Posterior cingulate gyrus (tissue), 11 donors: Measurements from ENCODE around the gene SPATS2L.
A peak's percentile ranks its signal among the peaks of the same experiment; 100 is the strongest.

Experiments
- DNase-seq, 10 donors: peaks; one replicate each; pipeline versions ENCODE4 v3.0.0 to v3.0.0-alpha.2; 2020 to 2021; ENCODE audit warnings: mixed read lengths in 3 of 10
- intact Hi-C: fragments of 100-400 bp; cut with DNase I; formaldehyde crosslinking; loops from one replicate; pipeline ENCODE4 v1.15.1; 2023

SPATS2L gene

DNA sequence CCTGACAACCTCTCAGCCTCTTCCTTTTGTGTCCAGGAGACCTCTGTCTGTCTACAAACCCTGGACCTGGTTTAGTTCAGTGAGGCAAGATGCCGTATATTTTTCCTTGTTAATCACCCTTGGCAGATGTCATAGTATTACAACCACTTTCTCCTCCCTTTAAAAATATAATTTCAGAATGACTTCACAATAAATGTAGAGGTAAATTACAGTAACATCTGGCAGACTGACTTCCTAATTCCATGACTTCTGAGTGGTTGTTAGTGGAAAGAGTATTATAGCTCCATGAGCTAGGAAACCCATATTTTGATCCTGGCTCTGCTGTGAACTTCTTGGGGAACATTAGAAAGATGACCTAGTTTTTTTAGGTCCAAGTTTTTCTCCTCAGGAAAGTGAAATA, 39.5 kb downstream of the SPATS2L start:
- intact Hi-C loops = no loop called here
- DNase-seq = no peak

DNA sequence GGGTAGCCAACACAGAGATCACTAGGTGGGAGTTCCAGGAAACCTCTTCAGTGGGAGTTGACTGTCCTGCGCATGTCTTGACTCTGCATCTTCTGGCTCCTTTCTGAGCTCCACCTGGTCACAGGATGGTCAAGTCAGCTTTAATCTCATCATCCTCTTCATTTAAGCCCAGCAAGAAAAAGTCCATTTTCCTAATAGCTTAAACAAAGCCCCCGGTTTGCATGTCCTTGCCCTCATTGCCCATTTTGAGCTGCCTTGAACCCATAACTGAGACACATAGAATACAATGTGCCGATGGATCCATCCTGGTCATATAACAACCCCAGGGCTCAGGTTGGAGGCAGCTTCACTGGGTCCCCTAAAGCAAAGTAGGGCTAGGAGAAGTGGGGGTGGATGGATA, 40.8 kb downstream of the SPATS2L start:
- DNase-seq = no peak
- intact Hi-C loops = no loop called here

DNA sequence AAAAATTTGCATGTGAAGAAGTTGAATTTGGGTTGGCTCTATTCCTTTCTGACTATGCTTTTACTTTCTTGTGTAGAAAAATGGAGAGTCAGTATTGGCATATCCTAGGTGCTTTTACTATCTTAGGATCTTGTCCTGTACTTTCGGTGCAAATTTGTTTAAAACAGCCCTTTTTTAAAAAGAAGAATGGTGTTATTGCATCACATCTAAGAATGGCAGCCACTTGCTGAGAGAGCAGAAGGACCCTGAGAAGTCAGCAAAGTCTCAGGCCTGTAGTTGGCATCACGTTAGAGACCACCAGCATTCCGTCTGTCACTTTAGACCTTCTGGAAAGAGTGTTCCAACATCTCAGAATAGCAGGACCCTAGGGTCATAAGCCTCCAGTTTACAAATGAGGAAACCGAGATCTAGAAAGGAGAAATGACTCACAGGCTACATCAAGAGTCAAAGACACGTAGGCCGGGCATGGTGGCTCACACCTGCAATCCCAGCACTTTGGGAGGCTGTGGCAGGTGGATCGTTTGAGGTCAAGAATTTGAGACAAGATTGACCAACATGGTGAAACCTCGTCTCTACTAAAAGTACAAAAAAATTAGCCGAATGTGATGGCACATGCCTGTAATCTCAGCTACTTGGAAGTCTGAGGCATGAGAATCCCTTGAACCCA, 42.5 kb downstream of the SPATS2L start:
- DNase-seq = no peak
- intact Hi-C loops = no loop called here

DNA sequence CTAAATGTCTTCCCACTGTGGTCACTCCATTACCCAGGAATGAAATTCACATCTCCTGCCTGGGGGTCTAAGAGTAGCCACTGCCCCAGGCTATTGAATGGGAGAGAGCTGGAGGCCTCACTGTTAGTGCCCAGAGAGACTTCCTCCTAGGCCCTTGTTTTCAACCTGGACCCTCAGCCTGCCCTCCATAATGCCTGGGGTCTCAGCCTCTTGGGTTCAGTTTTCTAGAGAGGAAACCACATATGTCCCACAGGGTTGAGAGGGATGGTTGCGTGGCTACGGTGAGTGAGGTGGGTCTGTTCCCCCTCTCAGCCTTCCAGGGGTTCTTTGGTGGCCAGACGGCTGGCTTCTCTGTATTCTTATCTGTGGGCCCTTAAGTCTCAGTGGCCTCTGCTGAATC, 43.4 kb downstream of the SPATS2L start:
- intact Hi-C loops = no loop called here
- no peak for DNase-seq

DNA sequence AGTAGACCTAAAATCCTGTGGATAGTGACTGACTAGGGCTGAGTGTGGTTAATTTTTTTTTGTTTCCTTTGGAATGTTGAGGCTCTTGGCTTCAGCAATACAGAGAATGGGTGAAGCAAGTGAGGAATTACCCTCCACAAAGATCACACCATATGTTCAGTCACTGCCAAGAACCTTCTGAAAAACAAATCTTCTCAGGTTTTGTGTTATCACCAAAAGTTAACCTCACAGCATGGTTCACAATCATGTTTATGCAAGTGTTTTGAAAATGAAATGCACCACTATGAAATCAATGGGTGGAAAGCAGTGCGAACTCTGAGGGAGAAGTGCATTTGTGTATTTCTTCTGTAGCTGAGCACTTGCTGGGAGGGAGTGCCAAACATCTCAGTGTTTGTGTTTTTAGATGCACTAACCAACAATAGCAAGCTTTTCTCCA, 44.4 kb downstream of the SPATS2L start:
- DNase-seq = no peak
- intact Hi-C loops = no loop called here

DNA sequence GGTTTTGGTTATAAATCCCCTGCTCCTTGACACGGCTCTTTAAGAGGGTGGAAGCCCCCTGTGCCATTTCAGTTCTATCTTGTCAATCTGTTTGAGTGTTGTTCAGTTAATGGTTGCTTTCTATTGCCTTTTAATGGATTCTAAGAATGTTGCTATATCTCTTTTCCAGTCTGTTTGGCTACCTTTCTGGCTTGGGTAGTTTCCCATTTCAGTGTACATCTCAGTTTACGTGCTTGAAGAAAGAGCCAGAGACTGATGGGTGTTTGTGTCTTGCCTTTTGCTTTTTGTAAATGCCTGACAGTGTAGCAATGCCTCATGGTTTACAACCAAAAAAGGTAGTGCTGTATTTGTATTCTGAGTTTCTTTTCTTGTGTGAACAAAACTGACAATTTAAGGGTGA, 45.3 kb downstream of the SPATS2L start:
- intact Hi-C loops = no loop called here
- no peak for DNase-seq

DNA sequence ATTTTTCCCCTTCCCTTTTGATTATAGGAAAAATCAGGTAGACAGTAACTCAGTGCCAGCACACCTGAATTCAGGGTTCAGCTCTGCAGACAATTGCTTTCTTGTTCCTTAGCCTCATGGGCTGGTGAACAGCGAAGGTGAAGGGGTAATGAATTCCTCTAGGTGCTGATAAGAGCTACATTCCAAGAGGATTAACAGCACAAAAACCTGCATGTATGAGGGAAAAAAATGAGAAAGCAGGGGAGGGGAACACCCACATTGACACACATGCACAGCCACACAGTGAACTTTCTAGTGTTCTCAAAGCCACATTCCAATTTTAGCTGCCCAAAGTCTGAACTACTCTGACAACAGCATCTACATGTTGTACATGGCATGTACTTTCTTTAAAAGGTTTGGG, 46.1 kb downstream of the SPATS2L start:
- DNase-seq = no peak
- intact Hi-C loops = no loop called here

DNA sequence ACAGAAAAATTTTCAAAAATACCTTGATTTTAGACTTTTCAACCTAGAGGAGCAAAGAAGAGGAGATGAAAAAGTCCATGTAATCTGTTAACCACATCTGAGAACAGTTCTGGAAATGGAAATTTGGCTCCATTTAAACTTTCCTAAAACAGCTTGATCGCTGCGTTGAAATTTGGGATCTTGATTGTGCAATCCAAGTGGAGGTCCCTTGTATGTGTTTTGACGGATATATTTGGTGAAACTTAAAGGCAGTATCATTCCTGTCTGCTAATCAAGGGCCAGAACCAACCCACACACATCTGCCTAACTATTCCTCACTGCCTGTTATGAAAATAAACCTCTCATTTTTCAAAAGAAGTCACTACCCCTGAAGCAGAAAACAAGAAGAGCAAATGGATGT, 46.6 kb downstream of the SPATS2L start:
- no peak for DNase-seq

DNA sequence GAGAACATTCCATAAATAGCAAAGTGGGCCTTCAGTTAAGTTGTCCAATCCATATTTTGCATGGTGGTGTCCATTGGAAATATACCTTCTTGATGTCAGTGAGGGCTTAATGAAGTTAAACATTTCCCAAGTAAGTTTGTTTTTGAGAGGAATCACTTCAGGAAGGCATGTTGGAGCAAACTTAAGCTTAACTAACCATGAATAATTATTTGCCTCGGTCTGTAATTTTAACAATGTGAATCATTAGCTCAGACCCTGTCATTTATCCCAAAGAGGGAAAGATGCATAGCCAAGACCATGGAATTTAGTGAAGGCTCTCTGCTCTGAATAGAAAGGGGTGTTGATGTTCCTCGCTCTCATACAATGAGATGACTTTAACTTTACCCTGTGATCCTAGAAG, 47.4 kb downstream of the SPATS2L start:
- intact Hi-C loops = no loop called here
- no peak for DNase-seq

More for the DNA sequence above, 46.6 kb downstream of the SPATS2L start:
- intact Hi-C loops = no loop called here

DNA sequence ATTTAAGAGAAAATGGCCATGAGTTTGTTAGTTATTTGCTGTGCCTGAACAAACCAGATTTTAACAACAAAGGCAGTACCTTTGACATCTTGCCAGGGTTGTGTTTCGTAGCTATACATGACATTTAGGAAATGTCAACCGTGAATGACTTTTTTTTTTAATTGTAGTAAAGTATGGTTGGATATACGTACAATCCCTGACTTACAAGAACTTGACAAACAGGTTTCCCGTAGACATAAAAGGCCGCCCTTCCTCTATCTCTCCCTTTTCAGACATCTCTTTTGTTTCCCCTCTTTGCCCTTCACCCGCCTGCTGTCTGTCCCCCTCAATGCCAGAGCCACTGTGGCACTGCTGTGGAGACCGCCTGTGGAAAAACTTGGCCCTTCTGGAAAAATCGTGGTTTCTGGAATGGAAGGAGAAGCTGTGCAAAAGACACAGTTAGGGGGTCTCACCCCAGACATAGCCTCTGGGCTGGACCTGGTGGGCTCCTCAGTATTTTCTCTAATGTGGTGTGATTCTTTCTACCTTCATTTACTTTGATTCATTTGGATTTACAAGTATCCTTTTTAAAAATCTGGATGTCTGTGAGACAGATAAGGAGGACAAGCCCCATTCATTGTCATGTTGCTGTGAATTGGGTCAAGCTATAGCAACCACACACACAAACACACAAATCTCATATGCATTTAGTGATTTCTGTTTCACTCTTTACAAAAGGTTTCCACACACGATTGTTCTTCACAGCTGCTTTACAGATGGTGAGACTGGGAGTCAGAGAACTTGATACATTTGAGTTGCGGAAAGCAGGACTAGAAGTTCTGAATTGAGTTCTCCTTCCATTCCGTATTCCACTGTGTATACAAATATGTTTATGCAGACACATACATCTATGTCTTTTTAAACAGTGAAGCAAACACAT, 48.6 kb downstream of the SPATS2L start:
- intact Hi-C loops = no loop called here
- no peak for DNase-seq

DNA sequence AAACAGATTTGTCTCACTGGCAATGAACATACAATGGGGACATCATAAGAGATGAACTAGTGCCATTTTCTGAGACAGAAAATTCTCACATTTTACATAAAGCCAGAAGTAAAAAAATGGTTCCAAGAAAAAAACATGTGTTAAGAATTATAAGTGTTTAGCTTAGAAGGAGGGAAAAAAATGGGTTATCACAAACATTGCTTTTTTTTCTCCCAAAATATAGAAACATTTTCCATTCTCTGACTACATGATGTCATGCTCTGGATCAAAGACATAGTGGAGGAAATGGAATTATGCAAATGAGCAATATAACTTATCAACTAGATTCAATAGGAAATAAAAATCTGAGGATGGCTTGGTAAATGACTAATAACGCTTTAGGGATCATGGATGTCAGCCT, 49.8 kb downstream of the SPATS2L start:
- intact Hi-C loops = no loop called here
- no peak for DNase-seq

DNA sequence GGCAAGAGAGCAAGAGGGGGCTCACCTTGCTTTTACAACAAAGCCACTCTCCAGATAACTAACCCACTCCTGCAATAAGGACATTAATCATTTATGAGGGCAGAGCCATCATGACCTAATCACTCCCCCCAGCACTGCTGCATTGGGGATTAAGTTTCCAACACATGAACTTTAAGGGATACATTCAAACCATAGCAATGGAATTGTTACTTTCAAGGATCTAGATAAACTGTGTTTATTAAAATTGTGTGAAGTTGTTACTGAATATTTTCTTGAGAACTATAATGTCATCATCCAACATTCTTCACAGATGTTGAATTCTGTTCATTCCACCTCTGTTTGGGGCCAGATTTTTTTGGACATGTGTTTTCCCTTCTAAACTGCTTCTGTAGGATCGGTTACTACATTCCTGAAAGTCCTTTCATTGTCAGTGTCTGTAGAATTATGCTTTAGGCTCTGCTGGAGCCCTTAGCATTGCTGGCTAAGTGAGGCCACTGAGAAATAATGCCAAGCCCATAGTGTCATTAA, 50.4 kb downstream of the SPATS2L start:
- intact Hi-C loops = no loop called here

DNA sequence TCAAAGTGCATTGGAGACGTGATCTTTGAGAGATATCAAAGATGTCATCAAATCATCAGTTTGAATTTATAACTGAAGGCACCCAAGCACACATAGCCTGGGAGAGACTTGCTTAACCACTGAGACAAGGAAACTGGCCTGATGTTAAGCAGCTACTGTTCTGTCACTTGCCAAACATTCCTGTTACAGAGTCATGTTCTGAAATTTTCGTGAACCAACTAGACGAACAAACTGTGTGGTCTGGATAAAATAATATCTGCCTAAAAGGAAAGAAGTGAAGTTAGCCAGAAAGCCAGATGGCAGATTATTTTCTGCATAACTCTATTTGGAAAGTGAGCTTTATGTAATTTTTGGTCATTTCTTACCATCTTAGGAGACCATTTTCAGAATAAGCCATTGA, 51.4 kb downstream of the SPATS2L start:
- intact Hi-C loops = no loop called here
- no peak for DNase-seq

More for the DNA sequence above, 50.4 kb downstream of the SPATS2L start:
- DNase-seq = no peak

DNA sequence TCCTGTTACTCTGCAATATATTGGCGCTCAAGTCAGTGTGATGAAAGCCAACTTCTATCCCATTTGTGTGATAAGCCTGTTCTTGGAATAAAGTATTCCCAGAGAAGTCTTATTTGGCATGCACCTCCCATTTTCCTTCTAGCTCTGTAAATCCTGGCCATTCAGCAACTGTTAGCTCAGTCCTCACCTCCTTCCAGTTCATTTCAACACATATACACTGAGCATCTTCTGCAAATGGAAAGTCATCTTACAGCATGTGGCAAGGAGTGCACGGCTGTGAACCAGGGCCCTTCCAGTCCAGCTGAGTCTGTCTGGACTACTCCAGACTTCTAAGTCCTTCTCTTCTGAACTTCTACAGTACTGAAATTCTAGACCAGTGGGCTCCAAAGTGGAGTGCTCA, 53.1 kb downstream of the SPATS2L start:
- intact Hi-C loops = no loop called here
- DNase-seq = no peak

DNA sequence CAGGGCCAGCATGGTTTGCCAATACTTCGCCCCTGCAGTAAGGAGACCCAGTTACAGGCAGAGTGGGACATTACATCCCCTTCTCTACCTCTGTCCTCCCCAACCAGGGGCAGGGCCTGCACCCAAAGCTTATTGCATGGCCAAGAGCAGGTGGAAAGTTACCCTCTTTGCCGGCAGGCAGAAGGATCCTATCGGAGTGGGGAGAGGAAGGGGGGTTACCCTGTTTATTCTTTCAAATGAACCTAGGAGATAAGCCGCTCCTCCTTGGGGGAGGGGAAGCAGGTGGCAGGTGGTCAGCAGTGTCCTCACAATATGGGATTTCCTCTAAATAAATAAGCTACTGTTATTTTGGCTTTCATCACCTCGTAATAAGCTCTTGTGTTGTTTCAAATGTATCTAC, 53.9 kb downstream of the SPATS2L start:
- no peak for DNase-seq
- intact Hi-C loops = no loop called here

DNA sequence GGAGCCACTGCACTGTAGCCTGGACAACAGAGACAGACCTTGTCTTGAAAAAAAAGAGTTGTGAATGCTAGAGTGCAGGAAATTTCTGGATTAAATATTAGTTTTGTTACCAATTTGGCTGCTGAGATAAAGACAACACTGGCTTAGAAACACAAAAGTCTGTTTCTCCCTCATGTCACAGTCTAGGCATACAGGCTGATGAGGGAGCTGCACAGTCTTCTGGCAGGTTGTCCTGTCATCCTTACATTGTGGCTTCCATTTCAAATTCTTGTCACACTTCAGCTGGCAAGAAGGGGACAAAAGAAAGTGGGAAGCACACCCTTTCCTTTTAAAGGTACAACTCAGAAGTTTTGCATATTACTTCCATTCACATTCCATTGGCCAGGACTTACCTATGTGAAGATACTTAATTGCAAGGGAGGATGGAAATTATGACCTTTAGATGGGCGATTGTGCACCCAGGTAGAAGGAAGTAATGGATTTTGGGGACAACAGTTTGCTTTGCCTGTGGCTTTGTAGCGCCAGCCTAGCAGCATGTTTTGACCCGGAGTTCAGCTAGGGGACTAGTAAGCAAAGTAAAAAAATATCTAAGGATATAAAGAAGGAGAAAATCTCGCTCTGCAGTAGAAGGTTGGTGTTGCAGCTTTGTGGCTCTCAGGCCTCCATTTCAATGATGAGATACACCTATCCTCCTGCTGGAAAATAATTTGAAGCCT, 55.9 kb downstream of the SPATS2L start:
- DNase-seq = no peak
- intact Hi-C loops = no loop called here

DNA sequence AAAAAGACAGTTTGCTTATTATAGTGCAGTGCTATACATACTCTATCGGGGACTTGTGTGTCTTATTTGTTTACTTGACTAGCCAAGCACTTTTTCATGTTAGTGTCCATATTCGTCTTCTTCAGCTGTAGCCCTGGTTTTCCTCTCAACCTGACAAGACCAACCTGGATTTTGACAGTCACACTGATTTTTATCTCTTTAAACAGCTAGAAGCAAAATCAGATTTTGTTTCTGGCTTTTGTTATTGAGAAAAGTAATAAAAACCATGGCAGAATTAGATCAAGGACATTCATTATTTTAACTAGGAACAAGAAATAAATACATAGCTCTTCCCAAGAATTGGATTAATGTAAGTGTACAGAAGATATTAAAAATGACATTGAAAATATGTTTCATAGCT, 56.8 kb downstream of the SPATS2L start:
- no peak for DNase-seq
- intact Hi-C loops = no loop called here

DNA sequence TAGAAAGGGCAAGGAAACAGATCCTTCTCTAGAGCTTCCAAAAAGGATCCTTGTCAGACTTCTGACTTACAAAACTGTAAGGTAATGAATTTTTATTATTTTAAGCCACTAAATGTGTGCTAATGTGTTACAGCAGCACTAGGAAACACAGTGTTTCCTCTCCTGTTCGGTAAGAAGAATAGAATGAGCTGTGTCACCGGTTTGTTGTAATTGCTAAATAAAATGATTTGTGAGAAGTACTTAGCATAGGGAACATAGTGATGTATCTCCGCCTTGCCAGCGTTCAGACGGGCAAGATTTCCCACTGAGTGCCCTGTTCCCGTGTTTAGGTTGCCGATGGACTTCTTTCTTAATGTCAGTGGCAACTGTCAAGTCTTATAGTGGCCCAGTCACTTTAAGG, 57.6 kb downstream of the SPATS2L start:
- intact Hi-C loops = no loop called here
- DNase-seq = no peak

DNA sequence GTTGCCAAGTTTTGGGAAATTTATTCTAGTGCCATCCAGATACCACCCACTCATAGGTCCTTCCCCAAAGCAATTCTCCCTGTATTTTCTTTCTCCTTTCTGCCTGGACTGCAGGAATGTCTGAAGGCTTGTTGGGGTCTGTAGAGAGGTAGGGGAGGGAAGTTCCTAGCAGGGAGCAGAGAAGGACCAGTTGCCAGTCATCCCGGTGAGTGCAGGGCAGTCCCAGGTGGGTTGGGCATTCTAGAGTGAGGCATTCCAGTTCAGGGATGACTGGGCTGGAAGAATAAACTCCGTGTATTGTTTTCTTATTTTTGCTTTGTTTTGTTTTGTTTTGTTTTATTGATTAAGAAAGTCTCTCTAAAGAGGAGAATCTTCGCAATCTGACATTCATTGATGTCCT, 58.1 kb downstream of the SPATS2L start:
- intact Hi-C loops = no loop called here
- no peak for DNase-seq

DNA sequence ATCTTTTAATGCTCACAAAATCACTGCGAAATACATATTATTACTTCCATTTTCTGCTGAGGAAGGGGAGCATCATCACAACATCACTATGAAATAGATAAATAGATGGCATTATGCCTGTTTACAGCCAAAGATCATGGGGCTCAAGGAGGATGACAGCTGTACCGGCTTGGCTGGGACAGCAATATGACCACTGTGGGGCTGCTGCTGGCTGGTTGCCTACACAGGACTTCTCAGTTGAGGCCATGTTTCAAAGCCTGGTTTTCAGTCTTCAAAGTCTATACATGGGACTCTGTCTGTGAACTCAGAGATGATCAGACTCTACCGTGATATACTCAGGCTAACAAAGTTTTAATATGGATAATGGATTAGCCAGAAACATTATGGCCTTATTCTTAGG, 58.7 kb downstream of the SPATS2L start:
- intact Hi-C loops = no loop called here
- peak in 1 of 10 donors; percentile 36 for DNase-seq

DNA sequence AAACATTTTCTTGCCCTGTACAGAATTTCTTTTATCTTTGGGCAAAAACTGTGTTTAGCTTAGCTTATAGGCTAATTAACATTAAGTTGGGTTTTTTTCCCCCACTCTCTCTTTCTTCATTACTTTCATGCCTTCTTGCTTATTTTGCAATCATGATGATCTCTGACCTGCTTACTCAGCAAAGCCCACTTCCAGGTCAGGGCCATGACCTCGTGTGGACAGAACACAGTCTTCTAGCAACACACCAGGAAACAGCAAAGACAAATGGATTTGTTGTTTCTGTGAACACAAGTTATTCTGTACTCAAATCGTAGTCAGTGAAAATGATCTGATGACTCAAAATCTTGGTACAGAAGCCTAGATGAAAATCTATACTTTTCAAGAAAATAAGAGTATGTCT, 60.7 kb downstream of the SPATS2L start:
- intact Hi-C loops = no loop called here
- no peak for DNase-seq
